Stimulated activated memory B cell treated with anti-CD40 and anti-IgM and Interleukin-4, amounts not matched to agents 10 μg/mL and 1 μg/mL and 100 μg/mL, for 72 hours (primary cell): ENCODE data around the gene COG8.
"Not testable (repeated sequence)": the region's sequence is repeated elsewhere in the genome, so short reads cannot be mapped to it uniquely, and the experiment has no call there.

Experiments used
- ATAC-seq: fragments of 150-1000 bp; cut with Tn5 transposase; 2 replicates; pipeline ENCODE4 v1.10.0; 2021
- H3K27ac Mint-ChIP-seq: one replicate; pipeline ENCODE4 v1.8.0; 2022; ENCODE audit warnings: mild to moderate bottlenecking, mixed read lengths
- H3K27me3 Mint-ChIP-seq: one replicate; pipeline ENCODE4 v1.8.0; 2022; ENCODE audit warnings: mixed read lengths
- H3K36me3 Mint-ChIP-seq: one replicate; pipeline ENCODE4 v1.8.0; 2022; ENCODE audit warnings: mixed read lengths
- H3K4me1 Mint-ChIP-seq: one replicate; pipeline ENCODE4 v1.8.0; 2022; ENCODE audit warnings: mixed read lengths
- H3K4me3 Mint-ChIP-seq: one replicate; pipeline ENCODE4 v1.8.0; 2022; ENCODE audit warnings: mild to moderate bottlenecking, moderate library complexity, mixed read lengths
- H3K9me3 Mint-ChIP-seq: one replicate; pipeline ENCODE4 v1.8.0; 2022; ENCODE audit warnings: mixed read lengths

Gene COG8

DNA sequence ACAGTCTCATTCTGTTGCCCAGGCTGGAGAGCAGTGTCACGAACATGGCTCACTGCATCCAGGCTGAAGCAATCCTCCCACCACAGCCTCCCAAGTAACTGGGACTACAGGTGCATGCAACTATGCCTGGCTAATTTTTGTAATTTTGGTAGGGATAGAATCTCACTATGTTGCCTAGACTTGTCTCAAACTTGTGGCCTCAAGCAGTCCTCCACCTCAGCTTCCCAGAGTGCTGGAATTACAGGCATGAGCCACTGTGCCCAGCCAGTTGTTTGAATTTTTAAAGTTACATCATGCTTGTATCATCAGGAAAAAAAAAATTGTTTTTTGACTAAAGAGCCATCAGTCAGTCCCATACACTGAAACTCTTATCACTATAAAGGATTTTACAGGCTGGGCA, 45.3 kb downstream of the COG8 start:
- H3K36me3 Mint-ChIP-seq = no peaks in the 10 kb centered on the region
- ATAC-seq = no peak
- no peak overlapping the region for H3K4me3 Mint-ChIP-seq
- no peaks in the 10 kb centered on the region for H3K27me3 Mint-ChIP-seq
- no peak overlapping the region for H3K27ac Mint-ChIP-seq
- no peaks in the 10 kb centered on the region for H3K4me1 Mint-ChIP-seq
- H3K9me3 Mint-ChIP-seq = no peaks in the 10 kb centered on the region

DNA sequence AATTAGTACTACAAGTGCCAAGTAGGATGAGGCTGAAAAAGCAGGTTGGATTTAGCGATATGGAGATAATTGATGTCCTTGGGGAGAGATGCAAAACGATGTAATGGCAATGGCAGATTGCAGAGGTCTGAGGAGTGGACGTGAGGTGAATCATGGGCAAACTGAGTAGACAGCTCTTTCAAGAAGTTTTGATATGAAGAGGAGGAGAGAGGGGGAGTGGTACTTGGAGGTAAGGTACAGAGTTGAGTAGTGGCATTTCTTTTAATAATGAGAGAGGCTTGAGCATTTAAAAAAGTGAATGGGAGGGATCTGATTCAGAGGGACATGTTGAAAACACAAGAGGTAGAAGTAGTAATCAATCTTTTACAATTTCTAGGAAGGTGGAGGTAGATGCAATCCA, 46.0 kb downstream of the COG8 start:
- no peaks in the 10 kb centered on the region for H3K4me1 Mint-ChIP-seq
- no peaks in the 10 kb centered on the region for H3K27me3 Mint-ChIP-seq
- H3K27ac Mint-ChIP-seq = no peak overlapping the region
- H3K4me3 Mint-ChIP-seq = no peak overlapping the region
- no peaks in the 10 kb centered on the region for H3K9me3 Mint-ChIP-seq
- no peak for ATAC-seq
- no peaks in the 10 kb centered on the region for H3K36me3 Mint-ChIP-seq

GRCh38 chr16:69291657-69292056, 47.7 kb downstream of the COG8 start:
- H3K36me3 Mint-ChIP-seq, ATAC-seq, H3K9me3 Mint-ChIP-seq, H3K27ac Mint-ChIP-seq, H3K4me3 Mint-ChIP-seq, H3K27me3 Mint-ChIP-seq, H3K4me1 Mint-ChIP-seq: not testable (repeated sequence)

DNA sequence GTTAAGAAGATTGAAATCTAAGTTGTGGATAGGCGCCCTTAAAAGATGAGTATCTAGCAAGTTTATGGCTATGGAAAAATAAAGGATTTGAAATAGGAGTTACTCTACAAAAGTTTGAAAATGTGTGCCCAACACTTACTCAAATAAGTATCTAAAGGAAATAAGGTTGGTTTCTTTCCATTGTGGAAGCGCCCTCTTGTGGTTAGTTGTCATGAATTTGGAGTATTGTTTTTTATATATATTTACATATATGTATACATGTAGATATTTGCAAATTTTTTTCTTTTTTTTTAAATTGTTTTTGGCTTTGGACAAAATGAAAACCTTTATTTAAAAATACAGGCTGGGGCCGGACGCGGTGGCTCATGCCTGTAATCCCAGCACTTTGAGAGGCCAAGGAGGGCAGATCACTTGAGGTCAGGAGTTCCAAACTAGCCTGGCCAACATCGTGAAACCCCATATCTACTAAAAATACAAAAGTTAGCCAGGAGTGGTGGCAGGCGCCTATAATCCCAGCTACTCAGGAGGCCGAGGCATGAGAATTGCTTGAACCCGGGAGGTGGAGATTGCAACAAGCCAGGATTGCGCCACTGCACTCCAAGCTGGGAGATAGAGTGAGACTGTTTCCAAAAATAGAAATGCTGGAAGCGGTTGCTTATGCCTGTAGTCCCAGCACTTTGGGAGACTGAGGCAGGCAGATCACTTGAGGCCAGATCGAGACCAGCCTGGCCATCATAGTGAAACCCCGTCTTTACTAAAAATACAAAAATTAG, 52.2 kb downstream of the COG8 start:
- H3K4me1 Mint-ChIP-seq = no peaks in the 10 kb centered on the region

GRCh38 chr16:69285240-69285639, 54.1 kb downstream of the COG8 start:
- ATAC-seq = no peak
- H3K4me1 Mint-ChIP-seq = no peaks in the 10 kb centered on the region
- H3K4me3 Mint-ChIP-seq = no peak overlapping the region
- no peaks in the 10 kb centered on the region for H3K36me3 Mint-ChIP-seq
- no peak overlapping the region for H3K27ac Mint-ChIP-seq
- H3K9me3 Mint-ChIP-seq = no peaks in the 10 kb centered on the region
- H3K27me3 Mint-ChIP-seq = no peaks in the 10 kb centered on the region

More for the DNA sequence above, 52.2 kb downstream of the COG8 start:
- ATAC-seq = no peak
- H3K27ac Mint-ChIP-seq = no peak overlapping the region
- H3K36me3 Mint-ChIP-seq = no peaks in the 10 kb centered on the region
- H3K9me3 Mint-ChIP-seq = no peaks in the 10 kb centered on the region
- H3K27me3 Mint-ChIP-seq = no peaks in the 10 kb centered on the region
- H3K4me3 Mint-ChIP-seq = no peak overlapping the region

GRCh38 chr16:69283851-69284250, 55.5 kb downstream of the COG8 start:
- ATAC-seq = no peak
- Mint-ChIP-seq H3K4me1 (no peaks in the 10 kb centered on the region), H3K9me3 (no peaks in the 10 kb centered on the region), H3K27ac (no peak overlapping the region), H3K36me3 (no peaks in the 10 kb centered on the region), H3K27me3 (no peaks in the 10 kb centered on the region), H3K4me3 (no peak overlapping the region)

DNA sequence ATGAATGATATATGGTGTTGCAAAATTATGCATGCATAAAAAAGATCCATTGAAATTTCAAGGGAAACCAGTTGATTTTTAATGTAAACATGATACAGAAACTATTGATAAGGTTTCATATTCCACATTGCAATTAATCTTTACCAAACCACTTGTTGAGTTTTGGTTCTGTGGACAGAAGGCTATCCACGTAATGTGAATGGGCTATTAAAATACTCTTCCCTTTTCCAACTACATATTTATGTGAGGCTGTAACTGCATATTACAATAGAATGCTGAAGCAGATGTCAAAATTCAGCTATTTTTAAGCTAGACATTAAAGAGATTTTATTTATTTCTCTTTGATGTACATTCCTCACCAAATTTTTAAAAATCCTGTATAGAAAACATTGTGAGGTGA, 62.0 kb downstream of the COG8 start:
- no peaks in the 10 kb centered on the region for H3K9me3 Mint-ChIP-seq
- no peak overlapping the region for H3K27ac Mint-ChIP-seq
- H3K27me3 Mint-ChIP-seq = no peaks in the 10 kb centered on the region
- no peak overlapping the region for H3K4me3 Mint-ChIP-seq
- no peak for ATAC-seq
- H3K4me1 Mint-ChIP-seq = no peaks in the 10 kb centered on the region
- peaks cover 7% of the 10 kb centered on the region for H3K36me3 Mint-ChIP-seq
